ENCODE data around the gene AGAP5. TPM values are rescaled to one million over a fixed set of nuclear protein-coding genes. Genes with fewer than 3 reads are reported as not detected.

Gene AGAP5
- total and polyA plus RNA-seq, 2 of the 8 experiments (the other 6 are each of a cell fraction or from before 2014, with no cell fraction given) = 5.4 to 6.0 TPM

DNA sequence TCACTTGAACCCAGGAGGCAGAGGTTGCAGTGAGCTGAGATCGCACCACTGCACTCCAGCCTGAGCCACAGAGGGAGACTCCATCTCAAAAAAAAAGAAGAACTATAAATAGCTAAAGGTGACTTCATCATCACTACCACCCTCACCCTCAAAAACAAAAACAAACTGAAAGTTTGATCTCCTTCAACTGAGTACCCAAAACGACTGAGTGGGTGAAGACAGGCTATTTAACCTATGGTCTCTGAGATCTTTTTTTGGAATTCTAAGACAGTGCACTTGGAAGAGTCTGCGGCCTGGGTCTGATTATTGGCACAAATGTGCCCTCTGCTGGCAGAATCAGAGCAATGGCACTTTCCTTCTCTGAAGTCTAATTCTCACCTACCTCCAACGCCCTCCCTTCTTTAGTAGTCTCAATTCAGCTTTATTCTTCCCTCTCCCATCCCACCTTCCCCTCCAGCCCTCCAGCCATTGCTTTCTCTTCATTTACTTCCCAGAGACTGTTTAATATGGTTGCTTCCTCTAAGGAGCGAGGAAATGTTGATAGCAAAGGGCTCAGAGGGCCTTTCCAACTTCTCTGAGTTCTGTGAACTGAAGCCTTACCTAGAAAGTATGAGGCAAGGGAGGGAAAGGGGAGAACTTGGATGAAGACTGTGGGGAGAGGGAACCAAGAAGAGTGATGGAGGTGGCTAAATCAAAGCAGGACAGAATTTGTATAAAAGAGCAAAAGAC lies 53.7 kb downstream of the AGAP5 start (continued):
- TF ChIP-seq NANOG (IDR thresholded peaks at IDR 0.05; ENCODE audit: insufficient read depth, low read depth, low read length, poor library complexity, severe bottlenecking) (no peak), RAD21 (IDR thresholded peaks at IDR 0.05 in 1 of 2, conservative IDR thresholded peaks at IDR 0.05 in 1 of 2; ENCODE audit: low read depth in 2 of 2, low read length in 2 of 2) (peak; percentile 96 to 97), BRCA1 (IDR thresholded peaks at IDR 0.05; ENCODE audit: low read depth, low read length) (peak; percentile 4; the same call in 1 of the 2 replicates)
- TF ChIP-seq, protein P1, sequence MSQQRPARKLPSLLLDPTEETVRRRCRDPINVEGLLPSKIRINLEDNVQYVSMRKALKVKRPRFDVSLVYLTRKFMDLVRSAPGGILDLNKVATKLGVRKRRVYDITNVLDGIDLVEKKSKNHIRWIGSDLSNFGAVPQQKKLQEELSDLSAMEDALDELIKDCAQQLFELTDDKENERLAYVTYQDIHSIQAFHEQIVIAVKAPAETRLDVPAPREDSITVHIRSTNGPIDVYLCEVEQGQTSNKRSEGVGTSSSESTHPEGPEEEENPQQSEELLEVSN (IDR thresholded peaks at IDR 0.05) = no peak
